LNCaP clone FGC (cell line): ENCODE results near the gene OGDH.

Experiments used
- DNase-seq: peaks from one replicate; pipeline ENCODE4 v3.0.0-alpha.2; 2011; ENCODE audit warnings: low read depth
- H3K4me3 ChIP-seq: 2 replicates; pipeline ENCODE4 v1.5.1; 2011; ENCODE audit warnings: mild to moderate bottlenecking, low read depth, low read length, control low read depth
- TF ChIP-seq, protein P1 (sequence below): IDR thresholded peaks from 2 replicates; pipeline ENCODE4 v1.5.1; 2012; ENCODE audit warnings: mild to moderate bottlenecking; ENCODE audit not compliant: control insufficient read depth, insufficient read depth; ENCODE audit errors: extremely low read depth

OGDH gene

DNA sequence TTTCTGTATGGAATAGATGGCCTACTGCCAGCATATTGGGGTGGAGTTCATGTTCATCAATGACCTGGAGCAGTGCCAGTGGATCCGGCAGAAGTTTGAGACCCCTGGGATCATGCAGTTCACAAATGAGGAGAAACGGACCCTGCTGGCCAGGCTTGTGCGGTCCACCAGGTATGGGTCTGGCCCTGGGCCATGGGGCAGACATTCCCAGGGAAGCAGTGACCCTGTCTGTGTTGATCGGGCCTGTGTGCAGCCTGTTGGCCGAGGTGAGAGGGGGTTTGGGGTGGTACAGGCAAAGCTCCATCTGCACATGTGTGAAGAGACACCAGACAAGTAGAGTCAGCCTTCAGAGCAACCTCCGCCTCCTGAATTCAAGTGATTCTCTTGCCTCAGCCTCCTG is 67.3 kb downstream of the OGDH start:
- TF ChIP-seq, protein P1, sequence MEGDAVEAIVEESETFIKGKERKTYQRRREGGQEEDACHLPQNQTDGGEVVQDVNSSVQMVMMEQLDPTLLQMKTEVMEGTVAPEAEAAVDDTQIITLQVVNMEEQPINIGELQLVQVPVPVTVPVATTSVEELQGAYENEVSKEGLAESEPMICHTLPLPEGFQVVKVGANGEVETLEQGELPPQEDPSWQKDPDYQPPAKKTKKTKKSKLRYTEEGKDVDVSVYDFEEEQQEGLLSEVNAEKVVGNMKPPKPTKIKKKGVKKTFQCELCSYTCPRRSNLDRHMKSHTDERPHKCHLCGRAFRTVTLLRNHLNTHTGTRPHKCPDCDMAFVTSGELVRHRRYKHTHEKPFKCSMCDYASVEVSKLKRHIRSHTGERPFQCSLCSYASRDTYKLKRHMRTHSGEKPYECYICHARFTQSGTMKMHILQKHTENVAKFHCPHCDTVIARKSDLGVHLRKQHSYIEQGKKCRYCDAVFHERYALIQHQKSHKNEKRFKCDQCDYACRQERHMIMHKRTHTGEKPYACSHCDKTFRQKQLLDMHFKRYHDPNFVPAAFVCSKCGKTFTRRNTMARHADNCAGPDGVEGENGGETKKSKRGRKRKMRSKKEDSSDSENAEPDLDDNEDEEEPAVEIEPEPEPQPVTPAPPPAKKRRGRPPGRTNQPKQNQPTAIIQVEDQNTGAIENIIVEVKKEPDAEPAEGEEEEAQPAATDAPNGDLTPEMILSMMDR = no peak
- H3K4me3 ChIP-seq = no peak overlapping the region
- no peak for DNase-seq

DNA sequence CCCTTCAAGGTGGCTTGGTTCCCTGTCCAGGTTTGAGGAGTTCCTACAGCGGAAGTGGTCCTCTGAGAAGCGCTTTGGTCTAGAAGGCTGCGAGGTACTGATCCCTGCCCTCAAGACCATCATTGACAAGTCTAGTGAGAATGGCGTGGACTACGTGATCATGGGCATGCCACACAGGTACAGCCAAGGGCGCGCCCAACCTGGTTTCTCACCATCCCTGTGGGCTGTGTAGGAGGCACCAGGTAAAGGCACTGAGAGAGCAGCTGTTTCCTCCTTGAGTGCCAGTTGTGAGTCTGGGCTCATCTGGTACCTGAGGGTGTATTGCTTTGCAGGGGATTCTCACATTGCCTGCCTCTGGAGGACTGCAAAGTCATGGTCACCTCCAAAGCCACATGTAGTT is 68.0 kb downstream of the OGDH start:
- TF ChIP-seq, protein P1 = no peak
- H3K4me3 ChIP-seq = no peak overlapping the region
- DNase-seq = no peak

DNA sequence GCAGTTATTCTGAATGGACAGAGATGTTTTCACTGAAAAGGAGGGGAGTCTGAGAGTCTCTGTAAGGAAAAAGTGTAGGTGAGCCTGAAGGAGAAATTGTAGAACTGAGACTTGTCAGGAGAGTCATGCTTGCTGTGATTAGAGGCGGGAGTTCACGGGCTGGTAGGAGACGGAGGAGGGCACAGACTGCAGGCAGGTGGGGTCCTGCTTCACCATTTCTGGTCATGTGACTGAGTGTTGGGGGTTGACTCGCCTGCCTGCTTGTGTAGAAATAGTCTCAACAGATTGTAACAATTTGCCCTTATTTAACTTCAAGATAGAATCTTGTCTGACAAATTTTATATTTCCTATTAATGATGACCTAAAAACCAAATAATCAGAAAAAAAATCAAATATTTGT is 70.3 kb downstream of the OGDH start:
- DNase-seq = no peak
- TF ChIP-seq, protein P1 = no peak
- no peak overlapping the region for H3K4me3 ChIP-seq

DNA sequence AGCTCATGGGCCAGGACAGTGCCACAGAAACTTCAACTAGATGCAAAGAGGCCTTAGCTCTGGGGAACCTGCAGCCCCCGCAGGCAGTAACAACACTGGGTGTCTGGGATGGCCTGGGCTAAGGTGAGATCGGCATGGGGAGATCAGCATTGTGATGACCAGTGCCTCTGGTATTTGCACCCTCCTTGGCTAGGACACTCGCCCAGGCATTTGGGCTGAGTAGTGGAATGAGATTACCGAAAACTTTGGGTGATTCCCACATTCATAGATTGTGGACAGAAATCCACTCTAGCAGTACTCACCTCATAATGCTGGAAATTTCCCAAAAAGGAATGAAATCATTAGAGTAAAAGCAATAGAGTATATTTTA is 71.7 kb downstream of the OGDH start:
- H3K4me3 ChIP-seq = no peak overlapping the region
- TF ChIP-seq, protein P1 = no peak
- no peak for DNase-seq

DNA sequence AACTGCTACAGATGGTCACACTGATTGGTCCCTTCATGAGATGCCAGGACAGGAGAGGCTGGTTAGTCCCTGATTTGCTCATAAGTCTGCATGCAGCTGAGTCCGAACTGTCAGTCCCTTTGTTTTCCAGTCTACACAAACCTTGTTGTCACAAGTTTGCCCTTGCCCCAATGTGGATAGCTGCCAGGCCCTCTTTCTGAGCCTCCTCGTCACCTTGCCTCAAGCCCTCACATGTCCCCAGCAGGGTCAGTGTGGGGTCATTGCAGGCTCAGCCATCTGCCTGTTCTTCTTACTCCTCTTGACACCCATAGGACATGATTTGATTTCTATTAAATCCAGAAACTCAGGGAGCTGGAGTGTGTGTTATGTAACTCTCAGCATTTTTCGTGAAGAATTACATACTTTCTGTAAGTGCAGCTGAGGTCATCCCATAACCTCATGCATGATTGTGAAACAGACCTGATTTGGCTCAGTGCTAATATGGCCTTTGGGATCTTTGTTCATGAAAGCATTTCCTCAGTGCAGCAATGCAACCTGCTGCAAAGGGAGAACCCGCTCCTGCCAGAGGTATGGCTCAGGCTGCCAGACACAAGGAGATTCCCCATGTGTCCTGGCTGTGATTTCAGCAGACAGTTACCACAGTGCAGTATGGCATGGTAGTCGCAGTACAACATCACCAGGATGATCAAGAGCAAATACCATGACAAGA is 72.2 kb downstream of the OGDH start:
- DNase-seq = no peak
- no peak overlapping the region for H3K4me3 ChIP-seq
- TF ChIP-seq, protein P1 = no peak

DNA sequence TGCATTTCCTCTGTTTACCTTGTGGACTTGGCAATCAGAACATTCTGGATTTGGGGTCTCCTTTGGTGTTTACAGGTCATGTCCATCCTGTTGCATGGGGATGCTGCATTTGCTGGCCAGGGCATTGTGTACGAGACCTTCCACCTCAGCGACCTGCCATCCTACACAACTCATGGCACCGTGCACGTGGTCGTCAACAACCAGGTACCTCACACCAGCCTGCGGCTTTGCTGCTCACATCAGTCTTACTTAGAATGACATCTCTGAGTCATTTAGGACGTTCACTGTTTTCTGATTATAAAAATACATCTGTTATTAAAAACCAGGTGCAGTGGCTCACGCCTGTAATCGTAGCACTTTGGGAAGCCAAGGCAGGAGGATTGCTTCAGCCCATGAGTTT is 75.2 kb downstream of the OGDH start:
- no peak overlapping the region for H3K4me3 ChIP-seq
- TF ChIP-seq, protein P1 = no peak
- no peak for DNase-seq

DNA sequence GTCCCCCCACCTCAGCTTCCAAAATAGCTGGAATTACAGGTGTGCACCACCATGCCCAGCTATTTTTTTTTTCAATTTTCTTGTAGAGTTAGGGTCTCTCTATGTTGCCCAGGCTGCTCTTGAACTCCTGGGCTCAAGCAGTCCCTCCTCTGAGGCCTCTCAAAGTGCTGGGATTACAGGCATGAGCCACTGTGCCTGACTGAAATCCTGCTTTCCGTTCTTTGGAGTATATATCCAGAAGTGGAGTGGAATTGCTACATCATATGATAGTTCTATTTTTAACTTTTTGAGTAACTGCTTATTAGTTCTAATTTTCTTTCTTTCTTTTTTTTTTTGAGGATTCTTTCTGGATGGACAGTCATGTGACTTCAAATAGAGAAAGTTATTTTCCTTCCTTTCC is 79.3 kb downstream of the OGDH start:
- no peak for DNase-seq
- TF ChIP-seq, protein P1 = no peak
- no peak overlapping the region for H3K4me3 ChIP-seq
